ENCODE results near the gene SRRM3. TPM values are rescaled to one million over a fixed set of nuclear protein-coding genes. Genes with fewer than 3 reads are reported as not detected.
A peak's percentile ranks its signal among the peaks of the same experiment; 100 is the strongest.

SRRM3 gene
- polyA plus RNA-seq, 2 of the 4 experiments (the other 2 are of a cell fraction), result 2.4 to 7.0 TPM

DNA sequence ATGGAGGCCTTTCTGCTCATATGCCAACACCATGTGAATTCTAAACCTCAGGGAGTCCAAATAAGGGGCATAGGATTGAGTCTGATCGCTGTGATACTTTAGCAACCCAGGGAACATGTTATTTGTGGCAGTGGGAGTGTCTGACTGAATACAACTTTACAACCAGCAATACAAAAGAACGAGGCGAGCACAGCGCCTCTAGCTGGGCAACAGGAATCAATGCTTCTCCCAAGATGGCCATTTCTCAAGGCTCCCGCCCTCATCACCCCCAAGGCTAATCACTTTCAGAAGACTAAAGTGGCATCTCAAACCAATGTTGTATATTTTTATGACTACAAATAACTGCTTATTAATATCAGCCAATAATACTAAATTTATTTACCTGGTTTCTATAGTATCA lies 129.0 kb downstream of the SRRM3 start:
- ChIA-PET POLR2A (no interaction called here), CTCF (interaction anchor here (0.6 to 10.1 kb wide), 4 partner anchors 9 to 464 kb away, joined by 3 to 86 read pairs (median 6); no protein-coding TSS in a partner anchor)
- Histone ChIP-seq H3K27ac (no peak overlapping the region), H3K4me1 (peaks cover 62% of the 10 kb centered on the region), H3K9me3 (no peaks in the 10 kb centered on the region), H3K4me3 (no peak overlapping the region), H3K4me2 (no peak overlapping the region)
- TF ChIP-seq ZSCAN20 (CRISPR knock-in tag; IDR thresholded peaks at IDR 0.05) (no peak), CBX2 (IDR thresholded peaks at IDR 0.05; ENCODE audit: borderline replicate concordance, low read depth) (no peak), JUNB (IDR thresholded peaks at IDR 0.05) (no peak), BHLHE40 (IDR thresholded peaks at IDR 0.05; ENCODE audit: low read depth, low read length) (no peak), HOXA7 (CRISPR knock-in tag; IDR thresholded peaks at IDR 0.05) (no peak), CEBPB (IDR thresholded peaks at IDR 0.05) (no peak), KDM1A (IDR thresholded peaks at IDR 0.05; ENCODE audit: low read depth) (no peak), HOXB13 (CRISPR knock-in tag; IDR thresholded peaks at IDR 0.05; ENCODE audit: low read depth) (no peak), FOSL2 (IDR thresholded peaks at IDR 0.05) (no peak), FOSL2 (CRISPR knock-in tag; IDR thresholded peaks at IDR 0.05) (no peak)
- TF ChIP-seq, protein P1, sequence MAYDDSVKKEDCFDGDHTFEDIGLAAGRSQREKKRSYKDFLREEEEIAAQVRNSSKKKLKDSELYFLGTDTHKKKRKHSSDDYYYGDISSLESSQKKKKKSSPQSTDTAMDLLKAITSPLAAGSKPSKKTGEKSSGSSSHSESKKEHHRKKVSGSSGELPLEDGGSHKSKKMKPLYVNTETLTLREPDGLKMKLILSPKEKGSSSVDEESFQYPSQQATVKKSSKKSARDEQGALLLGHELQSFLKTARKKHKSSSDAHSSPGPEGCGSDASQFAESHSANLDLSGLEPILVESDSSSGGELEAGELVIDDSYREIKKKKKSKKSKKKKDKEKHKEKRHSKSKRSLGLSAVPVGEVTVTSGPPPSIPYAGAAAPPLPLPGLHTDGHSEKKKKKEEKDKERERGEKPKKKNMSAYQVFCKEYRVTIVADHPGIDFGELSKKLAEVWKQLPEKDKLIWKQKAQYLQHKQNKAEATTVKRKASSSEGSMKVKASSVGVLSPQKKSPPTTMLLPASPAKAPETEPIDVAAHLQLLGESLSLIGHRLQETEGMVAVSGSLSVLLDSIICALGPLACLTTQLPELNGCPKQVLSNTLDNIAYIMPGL (CRISPR knock-in tag; IDR thresholded peaks at IDR 0.05; ENCODE audit: borderline replicate concordance), result no peak
- TF ChIP-seq, protein P2, sequence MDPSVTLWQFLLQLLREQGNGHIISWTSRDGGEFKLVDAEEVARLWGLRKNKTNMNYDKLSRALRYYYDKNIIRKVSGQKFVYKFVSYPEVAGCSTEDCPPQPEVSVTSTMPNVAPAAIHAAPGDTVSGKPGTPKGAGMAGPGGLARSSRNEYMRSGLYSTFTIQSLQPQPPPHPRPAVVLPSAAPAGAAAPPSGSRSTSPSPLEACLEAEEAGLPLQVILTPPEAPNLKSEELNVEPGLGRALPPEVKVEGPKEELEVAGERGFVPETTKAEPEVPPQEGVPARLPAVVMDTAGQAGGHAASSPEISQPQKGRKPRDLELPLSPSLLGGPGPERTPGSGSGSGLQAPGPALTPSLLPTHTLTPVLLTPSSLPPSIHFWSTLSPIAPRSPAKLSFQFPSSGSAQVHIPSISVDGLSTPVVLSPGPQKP (IDR thresholded peaks at IDR 0.05; ENCODE audit: low read depth, low read length), result no peak
- TF ChIP-seq, protein P3, sequence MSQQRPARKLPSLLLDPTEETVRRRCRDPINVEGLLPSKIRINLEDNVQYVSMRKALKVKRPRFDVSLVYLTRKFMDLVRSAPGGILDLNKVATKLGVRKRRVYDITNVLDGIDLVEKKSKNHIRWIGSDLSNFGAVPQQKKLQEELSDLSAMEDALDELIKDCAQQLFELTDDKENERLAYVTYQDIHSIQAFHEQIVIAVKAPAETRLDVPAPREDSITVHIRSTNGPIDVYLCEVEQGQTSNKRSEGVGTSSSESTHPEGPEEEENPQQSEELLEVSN (IDR thresholded peaks at IDR 0.05; ENCODE audit: borderline replicate concordance, low read depth), result no peak
- TF ChIP-seq, protein P4, sequence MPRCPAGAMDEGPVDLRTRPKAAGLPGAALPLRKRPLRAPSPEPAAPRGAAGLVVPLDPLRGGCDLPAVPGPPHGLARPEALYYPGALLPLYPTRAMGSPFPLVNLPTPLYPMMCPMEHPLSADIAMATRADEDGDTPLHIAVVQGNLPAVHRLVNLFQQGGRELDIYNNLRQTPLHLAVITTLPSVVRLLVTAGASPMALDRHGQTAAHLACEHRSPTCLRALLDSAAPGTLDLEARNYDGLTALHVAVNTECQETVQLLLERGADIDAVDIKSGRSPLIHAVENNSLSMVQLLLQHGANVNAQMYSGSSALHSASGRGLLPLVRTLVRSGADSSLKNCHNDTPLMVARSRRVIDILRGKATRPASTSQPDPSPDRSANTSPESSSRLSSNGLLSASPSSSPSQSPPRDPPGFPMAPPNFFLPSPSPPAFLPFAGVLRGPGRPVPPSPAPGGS (IDR thresholded peaks at IDR 0.05), result no peak
- FAIRE-seq (no peak), DNase-seq (ENCODE audit: low read depth in 1 of 2, low spot score in 1 of 2) (no peak), ATAC-seq (peak in 1 of 2 experiments; percentile 11; a peak in 1 of 6 replicates)
- 87% methylated on average over 5 of the region's 5 CpGs for WGBS (ENCODE audit: missing lambda C conversion rate)

DNA sequence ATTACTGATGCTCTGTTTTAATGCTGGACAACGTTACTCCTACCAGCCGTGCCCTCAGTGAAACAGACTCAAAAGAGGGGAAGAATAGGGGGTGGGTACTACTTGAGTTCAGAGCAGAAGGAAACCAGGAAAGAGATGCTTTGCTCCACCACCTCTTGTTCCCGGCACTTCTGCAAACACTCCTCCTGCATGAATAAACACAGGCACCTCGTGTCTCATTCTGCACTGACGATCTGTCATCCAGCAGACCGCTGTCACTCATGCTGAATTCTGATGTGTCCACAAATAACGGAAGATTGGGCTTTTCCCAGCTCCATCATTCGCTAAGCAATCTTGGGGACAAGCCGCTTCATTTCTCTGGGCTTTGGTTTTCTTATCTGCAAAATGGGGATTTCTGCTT lies 130.4 kb downstream of the SRRM3 start:
- WGBS (ENCODE audit: missing lambda C conversion rate), result 61% methylated on average over 9 of the region's 9 CpGs
- ATAC-seq (no peak; a peak in 1 of 6 replicates), DNase-seq (ENCODE audit: low read depth in 1 of 2, low spot score in 1 of 2) (no peak), FAIRE-seq (no peak)
- ChIA-PET CTCF (interaction anchor here (10.1 kb wide), 1 partner anchor 13 kb away, joined by 86 read pairs; no protein-coding TSS in a partner anchor), POLR2A (interaction anchor here (1.0 to 1.1 kb wide), 2 partner anchors 23 to 27 kb away, joined by 4 read pairs; partner anchors contain the start of gene YWHAG)
- no peak overlapping the region for H3K4me2 ChIP-seq
- peaks cover 59% of the 10 kb centered on the region for H3K4me1 ChIP-seq
- no peak overlapping the region for H3K27ac ChIP-seq
- no peak for TF ChIP-seq SREBF2 (IDR thresholded peaks at IDR 0.05)
- no peak for TF ChIP-seq EHMT2 (IDR thresholded peaks at IDR 0.05; ENCODE audit: low read depth)
- no peak overlapping the region for H3K4me3 ChIP-seq
- H3K9me3 ChIP-seq, result no peaks in the 10 kb centered on the region

DNA sequence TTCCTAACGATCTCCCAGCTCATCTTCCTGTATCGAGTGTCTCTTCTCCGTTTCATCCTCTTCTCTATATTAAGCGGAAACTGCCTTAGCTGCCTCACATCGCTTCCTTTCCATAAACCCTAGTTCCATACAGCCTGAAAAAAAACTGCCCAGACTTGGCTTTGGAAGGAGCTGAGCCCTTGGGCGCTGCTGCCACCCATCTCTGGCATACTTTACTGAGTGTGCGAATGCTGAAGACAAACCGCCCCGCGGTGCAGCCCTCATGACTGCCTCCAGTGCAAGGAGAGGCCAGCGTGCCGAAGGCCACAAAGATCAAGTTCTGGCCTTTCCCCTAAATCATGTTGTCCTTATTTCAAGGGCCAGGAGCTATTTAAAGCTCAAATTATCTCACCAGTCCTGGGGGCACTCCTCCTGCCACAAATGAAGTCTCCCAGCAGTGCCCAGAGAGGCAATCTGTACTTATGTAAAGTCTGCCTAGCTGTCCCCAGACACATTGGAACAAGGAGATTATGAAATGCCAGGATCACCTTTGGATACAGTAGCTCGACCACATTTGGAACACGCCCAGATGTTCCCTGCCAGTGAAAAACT lies 131.9 kb downstream of the SRRM3 start:
- no peak for FAIRE-seq
- no peaks in the 10 kb centered on the region for H3K9me3 ChIP-seq
- peak overlapping the region; percentile 0 to 9; a peak in 2 of 6 replicates for H3K27ac ChIP-seq
- POLR2A ChIA-PET, result interaction anchor here (0.7 kb wide), 1 partner anchor 16 kb away, joined by 3 read pairs; no protein-coding TSS in a partner anchor
- CTCF ChIA-PET, result interaction anchor here (1.2 to 10.1 kb wide), 3 partner anchors 14 to 20 kb away, joined by 4 to 86 read pairs (median 7); no protein-coding TSS in a partner anchor
- TF ChIP-seq SMC3 (IDR thresholded peaks at IDR 0.05) (no peak), NPAS2 (CRISPR knock-in tag; IDR thresholded peaks at IDR 0.05; ENCODE audit: borderline replicate concordance) (no peak), JUN (IDR thresholded peaks at IDR 0.05) (no peak), TP53 (CRISPR knock-in tag; IDR thresholded peaks at IDR 0.05) (no peak)
- TF ChIP-seq, protein P5, sequence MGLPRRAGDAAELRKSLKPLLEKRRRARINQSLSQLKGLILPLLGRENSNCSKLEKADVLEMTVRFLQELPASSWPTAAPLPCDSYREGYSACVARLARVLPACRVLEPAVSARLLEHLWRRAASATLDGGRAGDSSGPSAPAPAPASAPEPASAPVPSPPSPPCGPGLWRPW (IDR thresholded peaks at IDR 0.05), result no peak
- H3K4me3 ChIP-seq, result no peak overlapping the region
- H3K4me2 ChIP-seq, result no peak overlapping the region; the same call in 2 of the 3 replicates
- H3K4me1 ChIP-seq, result peaks cover 59% of the 10 kb centered on the region
- WGBS (ENCODE audit: missing lambda C conversion rate), result 86% methylated on average over 14 of the region's 14 CpGs
- no peak for DNase-seq (ENCODE audit: low read depth in 1 of 2, low spot score in 1 of 2)
- 0 out of 6 replicates have a peak, but pooled peaks of 1 of the 2 experiments have one; percentile 27 for ATAC-seq
